Activated naive CD4-positive, alpha-beta T cell treated with anti-CD3 and anti-CD28 coated beads, Interleukin-2, amount 50 U/mL, for 24 hours (primary cell): ENCODE results near the gene CHTF8.

Source experiments
- H3K27ac Mint-ChIP-seq: one replicate; pipeline ENCODE4 v1.8.0; 2021; ENCODE audit warnings: mild to moderate bottlenecking, mixed read lengths
- H3K27me3 Mint-ChIP-seq: one replicate; pipeline ENCODE4 v1.8.0; 2021; ENCODE audit warnings: mixed read lengths
- H3K36me3 Mint-ChIP-seq: one replicate; pipeline ENCODE4 v1.8.0; 2021; ENCODE audit warnings: mixed read lengths
- H3K4me1 Mint-ChIP-seq: one replicate; pipeline ENCODE4 v1.8.0; 2021; ENCODE audit warnings: mixed read lengths
- H3K4me3 Mint-ChIP-seq: one replicate; pipeline ENCODE4 v1.8.0; 2021; ENCODE audit warnings: mild to moderate bottlenecking, mixed read lengths
- H3K9me3 Mint-ChIP-seq: one replicate; pipeline ENCODE4 v1.8.0; 2021; ENCODE audit warnings: mixed read lengths

CHTF8 gene

GRCh38 chr16:69123910-69124309 is 8.5 kb downstream of the CHTF8 start:
- H3K4me3 Mint-ChIP-seq = no peak overlapping the region
- no peaks in the 10 kb centered on the region for H3K9me3 Mint-ChIP-seq

GRCh38 chr16:69120096-69120664 is 12.2 kb downstream of the CHTF8 start:
- Mint-ChIP-seq H3K4me3 (no peak overlapping the region), H3K9me3 (no peaks in the 10 kb centered on the region), H3K27me3 (no peaks in the 10 kb centered on the region), H3K27ac (no peak overlapping the region), H3K36me3 (peaks cover 5% of the 10 kb centered on the region), H3K4me1 (peaks cover 12% of the 10 kb centered on the region)

More at GRCh38 chr16:69123910-69124309, 8.5 kb downstream of the CHTF8 start:
- H3K4me1 Mint-ChIP-seq = peaks cover 16% of the 10 kb centered on the region
- no peaks in the 10 kb centered on the region for H3K27me3 Mint-ChIP-seq
- no peak overlapping the region for H3K27ac Mint-ChIP-seq
- peaks cover 4% of the 10 kb centered on the region for H3K36me3 Mint-ChIP-seq

GRCh38 chr16:69119536-69119935 is 12.9 kb downstream of the CHTF8 start:
- H3K9me3 Mint-ChIP-seq = no peaks in the 10 kb centered on the region
- peaks cover 12% of the 10 kb centered on the region for H3K4me1 Mint-ChIP-seq
- no peaks in the 10 kb centered on the region for H3K27me3 Mint-ChIP-seq
- no peak overlapping the region for H3K4me3 Mint-ChIP-seq
- H3K27ac Mint-ChIP-seq = no peak overlapping the region
- peaks cover 5% of the 10 kb centered on the region for H3K36me3 Mint-ChIP-seq

- H3K27me3 Mint-ChIP-seq = no peaks in the 10 kb centered on the region
- H3K36me3 Mint-ChIP-seq = peaks cover 5% of the 10 kb centered on the region
- H3K4me3 Mint-ChIP-seq = no peak overlapping the region
- H3K9me3 Mint-ChIP-seq = no peaks in the 10 kb centered on the region
- H3K27ac Mint-ChIP-seq = no peak overlapping the region
- peaks cover 10% of the 10 kb centered on the region for H3K4me1 Mint-ChIP-seq
Measured at GRCh38 chr16:69118994-69119393, 13.4 kb downstream of the CHTF8 start.

- H3K36me3 Mint-ChIP-seq = peaks cover 5% of the 10 kb centered on the region
- H3K4me1 Mint-ChIP-seq = peaks cover 8% of the 10 kb centered on the region
Measured at GRCh38 chr16:69118468-69118867, 13.9 kb downstream of the CHTF8 start.

GRCh38 chr16:69116906-69117305 is 15.5 kb downstream of the CHTF8 start:
- Mint-ChIP-seq H3K4me1 (peaks cover 8% of the 10 kb centered on the region), H3K27ac (no peak overlapping the region), H3K4me3 (no peak overlapping the region), H3K36me3 (peaks cover 5% of the 10 kb centered on the region), H3K9me3 (no peaks in the 10 kb centered on the region), H3K27me3 (no peaks in the 10 kb centered on the region)

More at GRCh38 chr16:69118468-69118867, 13.9 kb downstream of the CHTF8 start:
- Mint-ChIP-seq H3K27ac (no peak overlapping the region), H3K9me3 (no peaks in the 10 kb centered on the region), H3K27me3 (no peaks in the 10 kb centered on the region), H3K4me3 (no peak overlapping the region)

GRCh38 chr16:69116256-69116875 is 16.0 kb downstream of the CHTF8 start:
- Mint-ChIP-seq H3K36me3 (peaks cover 5% of the 10 kb centered on the region), H3K4me3 (no peak overlapping the region), H3K27ac (no peak overlapping the region), H3K27me3 (no peaks in the 10 kb centered on the region), H3K9me3 (no peaks in the 10 kb centered on the region), H3K4me1 (peaks cover 8% of the 10 kb centered on the region)

GRCh38 chr16:69115837-69116236 is 16.6 kb downstream of the CHTF8 start:
- Mint-ChIP-seq H3K27me3 (no peaks in the 10 kb centered on the region), H3K9me3 (no peaks in the 10 kb centered on the region), H3K4me1 (peaks cover 8% of the 10 kb centered on the region), H3K36me3 (peaks cover 4% of the 10 kb centered on the region), H3K4me3 (no peak overlapping the region), H3K27ac (no peak overlapping the region)

GRCh38 chr16:69115361-69115760 is 17.0 kb downstream of the CHTF8 start:
- no peaks in the 10 kb centered on the region for H3K9me3 Mint-ChIP-seq
- H3K27me3 Mint-ChIP-seq = no peaks in the 10 kb centered on the region
- H3K4me1 Mint-ChIP-seq = peaks cover 8% of the 10 kb centered on the region
- peaks cover 8% of the 10 kb centered on the region for H3K36me3 Mint-ChIP-seq
- no peak overlapping the region for H3K4me3 Mint-ChIP-seq
- H3K27ac Mint-ChIP-seq = no peak overlapping the region

- Mint-ChIP-seq H3K9me3 (no peaks in the 10 kb centered on the region), H3K4me1 (peaks cover 8% of the 10 kb centered on the region), H3K4me3 (no peak overlapping the region), H3K36me3 (peaks cover 8% of the 10 kb centered on the region), H3K27me3 (no peaks in the 10 kb centered on the region), H3K27ac (no peak overlapping the region)
Measured at GRCh38 chr16:69114976-69115355, 17.4 kb downstream of the CHTF8 start.

- H3K4me1 Mint-ChIP-seq = peaks cover 8% of the 10 kb centered on the region
- no peaks in the 10 kb centered on the region for H3K9me3 Mint-ChIP-seq
- no peak overlapping the region for H3K27ac Mint-ChIP-seq
- H3K36me3 Mint-ChIP-seq = peaks cover 12% of the 10 kb centered on the region
- H3K4me3 Mint-ChIP-seq = no peak overlapping the region
- H3K27me3 Mint-ChIP-seq = peaks cover 3% of the 10 kb centered on the region
Measured at GRCh38 chr16:69114346-69114975, 17.9 kb downstream of the CHTF8 start.

- no peak overlapping the region for H3K4me3 Mint-ChIP-seq
- H3K36me3 Mint-ChIP-seq = peaks cover 9% of the 10 kb centered on the region
- H3K27ac Mint-ChIP-seq = no peak overlapping the region
- H3K27me3 Mint-ChIP-seq = peaks cover 7% of the 10 kb centered on the region
- H3K9me3 Mint-ChIP-seq = no peaks in the 10 kb centered on the region
- peaks cover 7% of the 10 kb centered on the region for H3K4me1 Mint-ChIP-seq
Measured at GRCh38 chr16:69113216-69113615, 19.2 kb downstream of the CHTF8 start.

GRCh38 chr16:69112285-69113129 is 19.9 kb downstream of the CHTF8 start:
- Mint-ChIP-seq H3K4me1 (peaks cover 6% of the 10 kb centered on the region), H3K36me3 (peaks cover 9% of the 10 kb centered on the region), H3K27me3 (peaks cover 11% of the 10 kb centered on the region), H3K27ac (no peak overlapping the region), H3K9me3 (no peaks in the 10 kb centered on the region), H3K4me3 (no peak overlapping the region)

- no peaks in the 10 kb centered on the region for H3K9me3 Mint-ChIP-seq
- H3K4me1 Mint-ChIP-seq = peaks cover 11% of the 10 kb centered on the region
- no peak overlapping the region for H3K27ac Mint-ChIP-seq
- no peak overlapping the region for H3K4me3 Mint-ChIP-seq
- peaks cover 14% of the 10 kb centered on the region for H3K27me3 Mint-ChIP-seq
- H3K36me3 Mint-ChIP-seq = peaks cover 9% of the 10 kb centered on the region
Measured at GRCh38 chr16:69111876-69112230, 20.5 kb downstream of the CHTF8 start.

GRCh38 chr16:69111216-69111875 is 21.0 kb downstream of the CHTF8 start:
- Mint-ChIP-seq H3K4me1 (peaks cover 13% of the 10 kb centered on the region), H3K9me3 (no peaks in the 10 kb centered on the region), H3K27ac (no peak overlapping the region), H3K4me3 (no peak overlapping the region), H3K27me3 (peaks cover 14% of the 10 kb centered on the region), H3K36me3 (peaks cover 9% of the 10 kb centered on the region)
